ENCODE data around the gene APOO.

The APOO gene

GRCh38 chrX:23820235-23820782 is 87.4 kb downstream of the APOO start:
- Histone ChIP-seq H3K4me3 (ENCODE audit: low read depth, low read length) (no peak overlapping the region), H3K4me1 (ENCODE audit: control insufficient read depth, insufficient read depth, low read length) (no peaks in the 10 kb centered on the region), H3K9me3 (ENCODE audit: control insufficient read depth, insufficient read depth, low read depth, low read length) (no peaks in the 10 kb centered on the region), H3K27ac (ENCODE audit: low read depth, low read length) (no peak overlapping the region), H3K36me3 (ENCODE audit: control insufficient read depth, insufficient read depth, low read length) (no peaks in the 10 kb centered on the region), H3K27me3 (ENCODE audit: control insufficient read depth, insufficient read depth, low read length) (no peaks in the 10 kb centered on the region; the same call in 1 of the 2 replicates), H3K9ac (ENCODE audit: low read length) (no peak overlapping the region)

GRCh38 chrX:23819385-23820234 is 88.1 kb downstream of the APOO start:
- no peaks in the 10 kb centered on the region for H3K9me3 ChIP-seq (ENCODE audit: control insufficient read depth, insufficient read depth, low read depth, low read length)
- no peaks in the 10 kb centered on the region for H3K4me1 ChIP-seq (ENCODE audit: control insufficient read depth, insufficient read depth, low read length)
- H3K27me3 ChIP-seq (ENCODE audit: control insufficient read depth, insufficient read depth, low read length): no peaks in the 10 kb centered on the region; the same call in 1 of the 2 replicates
- no peak overlapping the region for H3K9ac ChIP-seq (ENCODE audit: low read length)
- no peaks in the 10 kb centered on the region for H3K36me3 ChIP-seq (ENCODE audit: control insufficient read depth, insufficient read depth, low read length)
- no peak overlapping the region for H3K4me3 ChIP-seq (ENCODE audit: low read depth, low read length)
- H3K27ac ChIP-seq (ENCODE audit: low read depth, low read length): no peak overlapping the region

GRCh38 chrX:23817979-23818336 is 89.8 kb downstream of the APOO start:
- no peaks in the 10 kb centered on the region; the same call in 1 of the 2 replicates for H3K27me3 ChIP-seq (ENCODE audit: control insufficient read depth, insufficient read depth, low read length)
- no peak overlapping the region for H3K9ac ChIP-seq (ENCODE audit: low read length)
- H3K27ac ChIP-seq (ENCODE audit: low read depth, low read length): no peak overlapping the region

GRCh38 chrX:23816179-23816578 is 91.6 kb downstream of the APOO start:
- Histone ChIP-seq H3K4me3 (ENCODE audit: low read depth, low read length) (no peak overlapping the region), H3K9ac (ENCODE audit: low read length) (no peak overlapping the region), H3K4me1 (ENCODE audit: control insufficient read depth, insufficient read depth, low read length) (no peaks in the 10 kb centered on the region), H3K27ac (ENCODE audit: low read depth, low read length) (no peak overlapping the region), H3K36me3 (ENCODE audit: control insufficient read depth, insufficient read depth, low read length) (no peaks in the 10 kb centered on the region), H3K9me3 (ENCODE audit: control insufficient read depth, insufficient read depth, low read depth, low read length) (no peaks in the 10 kb centered on the region; the same call in 1 of the 2 replicates), H3K27me3 (ENCODE audit: control insufficient read depth, insufficient read depth, low read length) (no peaks in the 10 kb centered on the region; the same call in 1 of the 2 replicates)

More at GRCh38 chrX:23817979-23818336, 89.8 kb downstream of the APOO start:
- H3K4me3 ChIP-seq (ENCODE audit: low read depth, low read length): no peak overlapping the region
- H3K9me3 ChIP-seq (ENCODE audit: control insufficient read depth, insufficient read depth, low read depth, low read length): no peaks in the 10 kb centered on the region; the same call in 1 of the 2 replicates
- H3K36me3 ChIP-seq (ENCODE audit: control insufficient read depth, insufficient read depth, low read length): no peaks in the 10 kb centered on the region
- no peaks in the 10 kb centered on the region for H3K4me1 ChIP-seq (ENCODE audit: control insufficient read depth, insufficient read depth, low read length)

- H3K36me3 ChIP-seq (ENCODE audit: control insufficient read depth, insufficient read depth, low read length): no peaks in the 10 kb centered on the region
- no peaks in the 10 kb centered on the region; the same call in 1 of the 2 replicates for H3K27me3 ChIP-seq (ENCODE audit: control insufficient read depth, insufficient read depth, low read length)
- no peak overlapping the region for H3K27ac ChIP-seq (ENCODE audit: low read depth, low read length)
- no peak overlapping the region for H3K4me3 ChIP-seq (ENCODE audit: low read depth, low read length)
- no peak overlapping the region for H3K9ac ChIP-seq (ENCODE audit: low read length)
- H3K4me1 ChIP-seq (ENCODE audit: control insufficient read depth, insufficient read depth, low read length): no peaks in the 10 kb centered on the region
- H3K9me3 ChIP-seq (ENCODE audit: control insufficient read depth, insufficient read depth, low read depth, low read length): no peaks in the 10 kb centered on the region; the same call in 1 of the 2 replicates
These were observed 92.4 kb downstream of the APOO start for GRCh38 chrX:23815376-23815775.

GRCh38 chrX:23813808-23814207 is 93.9 kb downstream of the APOO start:
- Histone ChIP-seq H3K27ac (ENCODE audit: low read depth, low read length) (no peak overlapping the region), H3K9me3 (ENCODE audit: control insufficient read depth, insufficient read depth, low read depth, low read length) (no peaks in the 10 kb centered on the region; the same call in 1 of the 2 replicates), H3K4me3 (ENCODE audit: low read depth, low read length) (no peak overlapping the region), H3K9ac (ENCODE audit: low read length) (no peak overlapping the region), H3K36me3 (ENCODE audit: control insufficient read depth, insufficient read depth, low read length) (no peaks in the 10 kb centered on the region), H3K4me1 (ENCODE audit: control insufficient read depth, insufficient read depth, low read length) (no peaks in the 10 kb centered on the region), H3K27me3 (ENCODE audit: control insufficient read depth, insufficient read depth, low read length) (no peaks in the 10 kb centered on the region; the same call in 1 of the 2 replicates)

- H3K9me3 ChIP-seq (ENCODE audit: control insufficient read depth, insufficient read depth, low read depth, low read length): no peaks in the 10 kb centered on the region; the same call in 1 of the 2 replicates
- H3K9ac ChIP-seq (ENCODE audit: low read length): no peak overlapping the region
- no peaks in the 10 kb centered on the region for H3K36me3 ChIP-seq (ENCODE audit: control insufficient read depth, insufficient read depth, low read length)
- no peak overlapping the region for H3K27ac ChIP-seq (ENCODE audit: low read depth, low read length)
- no peak overlapping the region for H3K4me3 ChIP-seq (ENCODE audit: low read depth, low read length)
- H3K27me3 ChIP-seq (ENCODE audit: control insufficient read depth, insufficient read depth, low read length): no peaks in the 10 kb centered on the region; the same call in 1 of the 2 replicates
- peaks cover 8% of the 10 kb centered on the region for H3K4me1 ChIP-seq (ENCODE audit: control insufficient read depth, insufficient read depth, low read length)
These were observed 96.1 kb downstream of the APOO start for GRCh38 chrX:23811656-23812055.

- Histone ChIP-seq H3K36me3 (ENCODE audit: control insufficient read depth, insufficient read depth, low read length) (no peaks in the 10 kb centered on the region), H3K4me1 (ENCODE audit: control insufficient read depth, insufficient read depth, low read length) (peaks cover 8% of the 10 kb centered on the region), H3K27me3 (ENCODE audit: control insufficient read depth, insufficient read depth, low read length) (no peaks in the 10 kb centered on the region; the same call in 1 of the 2 replicates), H3K9ac (ENCODE audit: low read length) (no peak overlapping the region), H3K27ac (ENCODE audit: low read depth, low read length) (no peak overlapping the region), H3K4me3 (ENCODE audit: low read depth, low read length) (no peak overlapping the region), H3K9me3 (ENCODE audit: control insufficient read depth, insufficient read depth, low read depth, low read length) (no peaks in the 10 kb centered on the region; the same call in 1 of the 2 replicates)
These were observed 96.6 kb downstream of the APOO start for GRCh38 chrX:23811108-23811651.

GRCh38 chrX:23810279-23810678 is 97.5 kb downstream of the APOO start:
- no peak overlapping the region for H3K4me3 ChIP-seq (ENCODE audit: low read depth, low read length)
- no peaks in the 10 kb centered on the region; the same call in 1 of the 2 replicates for H3K9me3 ChIP-seq (ENCODE audit: control insufficient read depth, insufficient read depth, low read depth, low read length)
- no peaks in the 10 kb centered on the region for H3K36me3 ChIP-seq (ENCODE audit: control insufficient read depth, insufficient read depth, low read length)
- H3K27me3 ChIP-seq (ENCODE audit: control insufficient read depth, insufficient read depth, low read length): no peaks in the 10 kb centered on the region; the same call in 1 of the 2 replicates
- H3K27ac ChIP-seq (ENCODE audit: low read depth, low read length): no peak overlapping the region
- no peak overlapping the region for H3K9ac ChIP-seq (ENCODE audit: low read length)
- H3K4me1 ChIP-seq (ENCODE audit: control insufficient read depth, insufficient read depth, low read length): peaks cover 8% of the 10 kb centered on the region

- no peaks in the 10 kb centered on the region for H3K27me3 ChIP-seq (ENCODE audit: control insufficient read depth, insufficient read depth, low read length)
- H3K36me3 ChIP-seq (ENCODE audit: control insufficient read depth, insufficient read depth, low read length): no peaks in the 10 kb centered on the region
- no peak overlapping the region for H3K9ac ChIP-seq (ENCODE audit: low read length)
- peaks cover 18% of the 10 kb centered on the region for H3K4me1 ChIP-seq (ENCODE audit: control insufficient read depth, insufficient read depth, low read length)
- no peak overlapping the region for H3K4me3 ChIP-seq (ENCODE audit: low read depth, low read length)
- no peak overlapping the region for H3K27ac ChIP-seq (ENCODE audit: low read depth, low read length)
- no peaks in the 10 kb centered on the region for H3K9me3 ChIP-seq (ENCODE audit: control insufficient read depth, insufficient read depth, low read depth, low read length)
These were observed 102.3 kb downstream of the APOO start for GRCh38 chrX:23805389-23805788.

- H3K36me3 ChIP-seq (ENCODE audit: control insufficient read depth, insufficient read depth, low read length): no peaks in the 10 kb centered on the region
- no peak overlapping the region for H3K27ac ChIP-seq (ENCODE audit: low read depth, low read length)
- H3K9ac ChIP-seq (ENCODE audit: low read length): no peak overlapping the region
- no peaks in the 10 kb centered on the region for H3K9me3 ChIP-seq (ENCODE audit: control insufficient read depth, insufficient read depth, low read depth, low read length)
- no peak overlapping the region for H3K4me3 ChIP-seq (ENCODE audit: low read depth, low read length)
- peaks cover 18% of the 10 kb centered on the region for H3K4me1 ChIP-seq (ENCODE audit: control insufficient read depth, insufficient read depth, low read length)
- no peaks in the 10 kb centered on the region for H3K27me3 ChIP-seq (ENCODE audit: control insufficient read depth, insufficient read depth, low read length)
These were observed 103.2 kb downstream of the APOO start for GRCh38 chrX:23804578-23804977.
